Measurements from ENCODE around the gene RAB7B. TPM values are rescaled to one million over a fixed set of nuclear protein-coding genes. Genes with fewer than 3 reads are reported as not detected.

Gene RAB7B
- total RNA-seq, 2 donors from 2014 or later: not detected

DNA sequence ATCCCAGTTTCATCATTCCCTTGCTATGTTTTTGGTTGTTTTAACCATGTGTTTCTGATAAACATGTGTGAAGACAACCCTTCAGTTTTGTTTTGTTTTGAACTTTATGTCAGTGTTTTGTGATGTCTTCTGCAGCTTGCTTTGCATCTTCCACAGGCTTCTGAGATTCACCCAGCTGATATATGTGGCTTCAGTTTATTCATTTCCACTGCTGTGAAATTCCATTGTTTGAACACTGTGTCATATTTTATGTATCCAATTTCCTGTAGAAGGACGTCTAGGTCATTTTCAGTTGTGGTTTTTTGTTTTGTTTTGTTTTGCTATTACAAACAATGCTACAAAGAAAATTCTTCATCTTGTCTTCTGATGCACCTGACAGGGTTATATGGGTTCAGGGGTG lies 32.7 kb downstream of the RAB7B start:
- H3K4me3 Mint-ChIP-seq: no peak overlapping the region
- no peaks in the 10 kb centered on the region for H3K36me3 Mint-ChIP-seq
- no peak overlapping the region for H3K27ac Mint-ChIP-seq
- ATAC-seq (no peak), DNase-seq (ENCODE audit: low spot score) (no peak)
- no peaks in the 10 kb centered on the region for H3K27me3 Mint-ChIP-seq
- peaks cover 24 to 25% of the 10 kb centered on the region in 2 donors for H3K4me1 Mint-ChIP-seq (ENCODE audit: low read depth in 2 of 2)
- peaks cover 11% of the 10 kb centered on the region for H3K9me3 Mint-ChIP-seq

DNA sequence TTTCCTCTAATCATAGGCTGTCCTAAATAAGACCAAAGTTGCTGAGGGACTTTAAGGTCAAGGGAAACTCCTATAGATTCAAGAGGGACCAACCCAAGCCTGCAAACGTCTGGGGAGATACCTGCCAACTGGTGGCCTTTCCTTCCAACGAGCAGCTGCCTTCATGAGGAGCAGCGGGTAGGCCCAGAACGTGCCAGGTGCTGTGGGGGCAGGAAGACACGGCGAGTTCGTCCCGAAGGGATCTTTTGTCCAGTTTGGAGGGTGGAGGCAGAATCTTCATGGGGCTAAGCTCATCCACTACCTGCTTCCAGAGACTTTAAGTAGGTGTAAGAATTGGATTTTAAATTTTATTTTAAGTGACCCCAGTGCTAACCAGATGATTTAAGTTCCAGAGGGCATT lies 34.0 kb downstream of the RAB7B start:
- ATAC-seq: no peak
- no peaks in the 10 kb centered on the region for H3K36me3 Mint-ChIP-seq
- H3K27ac Mint-ChIP-seq: no peak overlapping the region
- no peak overlapping the region for H3K4me3 Mint-ChIP-seq
- H3K27me3 Mint-ChIP-seq: no peaks in the 10 kb centered on the region
- peaks cover 15 to 16% of the 10 kb centered on the region in 2 donors for H3K4me1 Mint-ChIP-seq (ENCODE audit: low read depth in 2 of 2)
- H3K9me3 Mint-ChIP-seq: peaks cover 3% of the 10 kb centered on the region
- DNase-seq (ENCODE audit: low spot score): no peak

DNA sequence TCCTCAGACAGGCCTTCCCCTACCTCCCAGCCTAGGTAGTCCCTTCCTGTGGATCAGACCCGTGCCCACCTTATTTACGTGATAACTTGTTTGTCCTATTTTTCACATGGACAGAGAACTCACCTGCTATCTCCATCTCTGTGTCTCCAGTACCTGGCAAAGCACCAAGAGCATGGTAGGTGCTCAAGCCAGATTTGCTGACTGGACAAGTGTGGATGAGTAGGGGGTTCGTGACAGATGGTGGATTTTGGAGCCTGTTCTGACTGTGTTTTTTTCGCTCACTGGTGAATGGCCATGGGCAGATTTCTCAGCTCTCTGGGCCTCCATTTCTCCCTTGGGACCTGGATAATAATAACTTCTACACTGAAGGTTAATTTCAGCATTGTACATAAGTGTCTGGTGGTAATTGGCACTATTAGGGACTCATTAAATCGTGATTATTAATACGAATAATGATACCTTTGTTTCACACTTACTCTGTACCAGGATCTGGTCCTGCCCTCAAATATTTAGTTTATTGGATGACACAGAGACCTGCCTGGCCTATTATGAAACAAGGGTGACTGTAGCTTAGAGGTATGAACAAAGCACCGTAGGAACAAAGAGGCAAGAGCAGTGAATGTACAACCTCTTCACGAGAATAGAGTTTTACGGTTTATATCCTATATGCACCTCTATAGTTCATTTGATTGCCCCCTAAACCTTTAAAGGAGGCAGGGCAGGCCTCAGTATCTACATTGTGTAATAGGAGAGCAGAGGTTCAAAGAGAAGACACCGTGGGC lies 35.5 kb downstream of the RAB7B start:
- H3K36me3 Mint-ChIP-seq: no peaks in the 10 kb centered on the region
- H3K4me3 Mint-ChIP-seq: no peak overlapping the region
- no peak for DNase-seq (ENCODE audit: low spot score)
- H3K9me3 Mint-ChIP-seq: no peaks in the 10 kb centered on the region
- ATAC-seq: no peak
- peaks cover 0 to 2% of the 10 kb centered on the region in 2 donors for H3K27me3 Mint-ChIP-seq
- no peak overlapping the region for H3K27ac Mint-ChIP-seq
- peaks cover 1 to 2% of the 10 kb centered on the region in 2 donors for H3K4me1 Mint-ChIP-seq (ENCODE audit: low read depth in 2 of 2)

GRCh38 chr1:205965036-205965884 lies 37.9 kb downstream of the RAB7B start:
- no peak overlapping the region for H3K27ac Mint-ChIP-seq
- no peaks in the 10 kb centered on the region for H3K4me1 Mint-ChIP-seq (ENCODE audit: low read depth in 2 of 2)
- H3K4me3 Mint-ChIP-seq: no peak overlapping the region
- H3K27me3 Mint-ChIP-seq: peaks cover 5 to 13% of the 10 kb centered on the region in 2 donors
- ATAC-seq (no peak), DNase-seq (ENCODE audit: low spot score) (no peak)
- no peaks in the 10 kb centered on the region for H3K36me3 Mint-ChIP-seq
- no peaks in the 10 kb centered on the region for H3K9me3 Mint-ChIP-seq

DNA sequence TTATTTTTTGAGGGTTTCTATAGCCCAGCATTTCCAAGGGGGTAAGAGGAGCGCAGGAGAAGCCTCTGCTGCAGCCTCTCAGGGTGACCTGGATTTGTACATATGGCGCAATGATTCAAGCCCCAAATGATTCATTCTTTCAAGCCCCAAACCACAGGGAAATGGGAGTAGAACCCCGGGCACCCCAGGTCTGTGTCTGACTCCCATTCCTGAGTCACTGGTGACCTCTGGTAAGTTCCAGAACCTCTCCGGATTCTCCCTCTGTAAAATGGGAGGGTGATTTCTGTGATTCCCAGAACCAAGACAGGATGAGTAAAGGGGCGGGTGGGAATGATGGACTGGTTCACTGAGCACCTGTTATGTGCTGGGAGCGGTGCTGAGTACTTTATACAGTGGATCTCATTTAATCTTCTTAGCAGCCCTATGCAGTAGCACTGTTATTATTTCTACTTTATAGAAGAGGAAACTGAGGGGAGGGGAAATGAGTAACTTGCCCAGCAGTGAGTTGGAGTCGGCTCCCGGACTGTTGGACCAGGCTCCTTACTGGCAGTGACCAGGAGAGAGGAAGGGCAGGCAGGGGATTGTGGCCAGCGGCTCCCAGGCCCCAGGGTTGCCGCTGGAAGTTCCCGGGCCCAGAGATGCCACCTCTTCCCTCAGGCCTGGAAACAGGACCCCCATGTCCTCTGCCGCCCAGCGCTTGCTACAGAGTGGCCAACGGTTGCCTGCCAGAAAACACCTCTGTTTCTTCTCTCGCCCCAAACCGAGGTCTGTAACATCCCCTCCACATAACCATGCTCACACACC lies 39.6 kb downstream of the RAB7B start:
- DNase-seq (ENCODE audit: low spot score): no peak
- H3K9me3 Mint-ChIP-seq: no peaks in the 10 kb centered on the region
- no peak overlapping the region for H3K4me3 Mint-ChIP-seq
- peaks cover 13 to 19% of the 10 kb centered on the region in 2 donors for H3K27me3 Mint-ChIP-seq
- H3K4me1 Mint-ChIP-seq (ENCODE audit: low read depth in 2 of 2): no peaks in the 10 kb centered on the region
- no peaks in the 10 kb centered on the region for H3K36me3 Mint-ChIP-seq
- ATAC-seq: no peak
- no peak overlapping the region for H3K27ac Mint-ChIP-seq

- Mint-ChIP-seq H3K4me3 (no peak overlapping the region), H3K27ac (no peak overlapping the region), H3K27me3 (peaks cover 13 to 19% of the 10 kb centered on the region in 2 donors), H3K36me3 (no peaks in the 10 kb centered on the region), H3K4me1 (ENCODE audit: low read depth in 2 of 2) (no peaks in the 10 kb centered on the region), H3K9me3 (no peaks in the 10 kb centered on the region)
- no peak for ATAC-seq
- no peak for DNase-seq (ENCODE audit: low spot score)
These were observed 40.4 kb downstream of the RAB7B start for GRCh38 chr1:205962821-205963221.

DNA sequence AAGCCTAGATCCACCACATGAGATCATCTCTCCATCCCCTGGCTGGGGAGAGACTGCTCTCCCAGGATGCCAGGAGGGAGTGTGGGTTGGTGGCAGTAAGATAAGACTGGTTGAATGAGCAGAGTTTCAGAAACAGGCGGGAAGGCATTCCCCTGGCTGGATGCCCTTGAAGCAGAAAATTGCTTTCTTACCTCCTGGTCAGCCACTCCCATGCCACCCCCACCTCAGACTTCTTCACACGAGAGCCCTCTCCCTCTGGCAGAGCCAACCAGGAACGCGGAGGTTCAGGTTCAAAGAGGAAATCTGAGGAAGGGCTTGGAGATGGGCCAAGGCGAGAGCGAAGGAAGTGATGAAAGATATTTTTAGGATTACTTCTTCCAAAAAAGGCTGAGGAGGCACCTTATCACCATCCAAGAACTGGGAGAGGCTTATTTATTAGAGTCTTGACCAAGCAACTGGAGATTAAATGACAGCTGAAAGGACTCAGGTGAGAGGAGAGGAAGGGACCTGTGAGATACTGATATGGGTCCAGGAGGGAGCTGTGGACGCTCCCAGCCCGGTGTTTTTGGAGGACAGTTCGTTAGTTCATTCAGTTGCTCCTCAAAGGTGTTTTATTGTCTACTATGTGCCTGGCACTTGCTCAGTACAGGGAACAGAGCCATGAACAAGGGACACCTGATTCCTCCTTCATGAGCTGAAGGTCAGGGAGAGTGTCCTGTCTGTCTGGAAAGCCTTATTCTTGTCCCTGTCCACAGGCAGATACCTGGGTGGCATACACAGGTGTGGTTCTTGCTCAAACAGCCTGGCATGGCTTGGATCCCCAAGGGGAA lies 41.0 kb downstream of the RAB7B start:
- Mint-ChIP-seq H3K9me3 (no peaks in the 10 kb centered on the region), H3K27me3 (peaks cover 13 to 19% of the 10 kb centered on the region in 2 donors), H3K4me1 (ENCODE audit: low read depth in 2 of 2) (no peaks in the 10 kb centered on the region), H3K4me3 (no peak overlapping the region), H3K36me3 (no peaks in the 10 kb centered on the region), H3K27ac (peak overlapping the region in 1 of 2 donors; percentile 53)
- no peak for DNase-seq (ENCODE audit: low spot score)
- no peak for ATAC-seq

DNA sequence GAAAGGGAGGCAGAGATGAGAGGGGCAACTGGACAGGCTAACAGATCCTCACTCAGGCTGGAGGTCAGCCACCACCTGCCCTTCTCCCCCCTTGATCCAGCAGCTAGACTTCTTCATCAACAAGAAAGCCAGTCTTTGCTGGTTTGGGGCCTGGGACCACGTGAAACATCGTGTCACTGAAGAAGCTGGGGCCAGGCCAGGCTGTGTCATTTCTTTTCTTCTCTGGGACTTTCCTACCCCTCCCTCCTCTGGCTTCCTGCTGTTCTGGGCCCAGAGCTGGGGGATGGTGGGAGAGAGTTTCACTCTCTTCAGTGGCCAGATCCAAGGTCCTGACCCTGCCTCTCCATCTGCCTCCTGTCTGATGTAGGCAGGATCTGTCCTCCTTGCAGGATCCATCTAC lies 41.8 kb downstream of the RAB7B start:
- Mint-ChIP-seq H3K27ac (peak overlapping the region in 1 of 2 donors; percentile 53), H3K4me3 (no peak overlapping the region), H3K9me3 (no peaks in the 10 kb centered on the region), H3K4me1 (ENCODE audit: low read depth in 2 of 2) (no peaks in the 10 kb centered on the region), H3K27me3 (peaks cover 13 to 19% of the 10 kb centered on the region in 2 donors), H3K36me3 (no peaks in the 10 kb centered on the region)
- no peak for DNase-seq (ENCODE audit: low spot score)
- ATAC-seq: peak; percentile 48 to 54

GRCh38 chr1:205959789-205960188 lies 43.4 kb downstream of the RAB7B start:
- Mint-ChIP-seq H3K27ac (no peak overlapping the region), H3K9me3 (no peaks in the 10 kb centered on the region), H3K27me3 (peaks cover 24 to 27% of the 10 kb centered on the region in 2 donors), H3K4me1 (ENCODE audit: low read depth in 2 of 2) (no peaks in the 10 kb centered on the region), H3K4me3 (no peak overlapping the region), H3K36me3 (no peaks in the 10 kb centered on the region)
- DNase-seq (ENCODE audit: low spot score) (no peak), ATAC-seq (no peak)

DNA sequence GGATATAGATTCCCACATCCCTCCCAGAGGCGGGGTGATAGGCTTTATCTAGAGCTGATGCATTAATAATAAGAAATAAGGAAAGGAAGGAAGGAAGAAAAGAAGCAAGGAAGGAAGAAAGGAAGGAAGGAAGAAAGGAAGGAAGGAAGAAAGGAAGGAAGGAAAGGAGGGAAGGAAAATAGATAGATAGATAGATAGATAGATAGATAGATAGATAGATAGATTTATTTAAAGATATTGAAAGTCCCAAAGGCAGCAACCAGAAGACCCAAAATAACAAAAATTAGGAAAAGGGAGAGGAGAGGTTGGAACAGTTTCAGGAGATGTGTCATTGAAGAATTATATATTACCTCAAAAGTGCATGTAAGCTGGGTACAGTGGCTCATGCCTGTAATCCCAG lies 47.7 kb downstream of the RAB7B start:
- DNase-seq (ENCODE audit: low spot score) (no peak), ATAC-seq (no peak)
- Mint-ChIP-seq H3K27ac (no peak overlapping the region), H3K9me3 (no peaks in the 10 kb centered on the region), H3K4me3 (no peak overlapping the region), H3K27me3 (peaks cover 17 to 24% of the 10 kb centered on the region in 2 donors), H3K36me3 (no peaks in the 10 kb centered on the region), H3K4me1 (ENCODE audit: low read depth in 2 of 2) (no peaks in the 10 kb centered on the region)

DNA sequence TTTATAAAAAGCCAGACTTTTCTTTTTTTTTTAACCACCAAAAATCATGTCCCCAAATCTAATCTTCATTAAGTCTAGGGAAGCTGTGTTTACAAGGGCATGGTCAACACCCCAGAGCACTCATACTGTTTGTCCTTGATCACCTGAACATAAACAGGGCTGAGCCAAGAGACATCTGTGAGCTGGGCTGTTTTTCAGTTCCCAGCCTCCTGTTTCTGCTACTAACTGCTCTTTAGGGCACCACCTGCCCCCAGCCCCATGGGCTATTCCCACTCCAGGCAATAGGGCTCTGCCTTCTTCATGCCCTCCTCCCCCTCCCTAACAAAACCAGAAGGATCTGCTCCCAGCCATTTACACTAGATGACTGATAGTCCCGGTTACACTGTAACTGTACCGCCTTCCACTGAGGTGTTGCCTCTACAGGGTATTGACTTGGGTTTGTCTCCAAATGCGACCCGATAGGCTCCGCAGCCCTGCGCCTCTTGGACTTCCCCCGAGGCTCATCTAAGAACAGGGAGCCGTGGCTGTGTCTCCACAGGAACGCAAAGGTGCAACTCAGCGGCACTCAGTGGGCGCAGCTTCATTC lies 48.3 kb downstream of the RAB7B start:
- no peaks in the 10 kb centered on the region for H3K36me3 Mint-ChIP-seq
- H3K9me3 Mint-ChIP-seq: no peaks in the 10 kb centered on the region
- ATAC-seq (no peak), DNase-seq (ENCODE audit: low spot score) (no peak)
- no peak overlapping the region for H3K4me3 Mint-ChIP-seq
- no peak overlapping the region for H3K27ac Mint-ChIP-seq
- peaks cover 14 to 21% of the 10 kb centered on the region in 2 donors for H3K27me3 Mint-ChIP-seq
- H3K4me1 Mint-ChIP-seq (ENCODE audit: low read depth in 2 of 2): no peaks in the 10 kb centered on the region

DNA sequence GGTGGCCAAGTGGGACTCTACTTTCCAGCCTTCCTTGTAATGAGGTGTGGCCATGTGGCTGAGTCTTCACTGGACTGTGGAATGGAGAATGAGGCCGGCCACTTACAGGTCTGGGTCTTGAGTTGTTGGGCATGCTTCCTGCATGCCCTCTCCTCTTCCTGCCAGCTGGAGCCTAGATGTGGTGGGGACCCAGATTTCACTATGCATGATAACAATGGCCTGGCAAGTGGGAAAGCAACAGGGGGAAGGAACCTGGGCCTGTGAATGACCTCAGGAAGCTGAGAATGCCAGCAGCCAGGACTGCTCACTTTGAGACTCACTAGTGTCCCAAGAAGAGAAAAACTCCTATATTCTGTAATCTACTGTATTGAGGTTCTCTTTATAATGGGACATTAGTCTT lies 51.4 kb downstream of the RAB7B start:
- DNase-seq (ENCODE audit: low spot score) (no peak), ATAC-seq (no peak)
- Mint-ChIP-seq H3K27ac (no peak overlapping the region), H3K27me3 (peaks cover 8 to 13% of the 10 kb centered on the region in 2 donors), H3K4me1 (ENCODE audit: low read depth in 2 of 2) (no peaks in the 10 kb centered on the region), H3K36me3 (no peaks in the 10 kb centered on the region), H3K4me3 (no peak overlapping the region), H3K9me3 (no peaks in the 10 kb centered on the region)
